WERI-Rb-1 (cell line): ENCODE data around the gene TLL2.

ENCODE experiments used
- DNase-seq: peaks from one replicate; pipeline ENCODE4 v3.0.0-alpha.2; 2020
- H3K27ac ChIP-seq: fragments of 250-450 bp; sonication (Bioruptor Pico); 2 replicates; pipeline ENCODE4 v1.5.1; 2020; ENCODE audit warnings: mild to moderate bottlenecking, moderate library complexity
- H3K27me3 ChIP-seq: fragments of 250-450 bp; sonication (Bioruptor Pico); 2 replicates; pipeline ENCODE4 v1.5.1; 2021; ENCODE audit warnings: mild to moderate bottlenecking, low read depth, moderate library complexity; ENCODE audit not compliant: insufficient read depth, severe bottlenecking
- H3K36me3 ChIP-seq: fragments of 250-450 bp; sonication (Bioruptor Pico); 2 replicates; pipeline ENCODE4 v1.5.1; 2020; ENCODE audit warnings: mild to moderate bottlenecking, moderate library complexity
- H3K4me3 ChIP-seq: 2 replicates; pipeline ENCODE4 v1.5.1; 2011; ENCODE audit warnings: low read depth, mild to moderate bottlenecking, control low read depth, low read length
- H3K9me3 ChIP-seq: fragments of 250-450 bp; sonication (Bioruptor Pico); 2 replicates; pipeline ENCODE4 v1.5.1; 2021; ENCODE audit warnings: mild to moderate bottlenecking, moderate library complexity; ENCODE audit not compliant: severe bottlenecking
- CTCF ChIP-seq: IDR thresholded peaks from 2 replicates; pipeline ENCODE4 v1.5.1; 2011; ENCODE audit warnings: low read depth, mild to moderate bottlenecking, control low read depth, inconsistent platforms, low read length

TLL2 gene

GRCh38 chr10:96446966-96447596 lies 66.6 kb downstream of the TLL2 start:
- no peak for TF ChIP-seq CTCF
- DNase-seq, result no peak
- Histone ChIP-seq H3K27ac (no peak overlapping the region), H3K36me3 (no peaks in the 10 kb centered on the region), H3K4me3 (no peak overlapping the region), H3K9me3 (peaks cover 2% of the 10 kb centered on the region), H3K27me3 (no peaks in the 10 kb centered on the region)

- Histone ChIP-seq H3K9me3 (peaks cover 13% of the 10 kb centered on the region), H3K4me3 (peak overlapping the region; percentile 10), H3K27ac (peak overlapping the region; percentile 88), H3K36me3 (no peaks in the 10 kb centered on the region), H3K27me3 (no peaks in the 10 kb centered on the region)
- DNase-seq, result peak; percentile 62
- no peak for TF ChIP-seq CTCF
Measured at GRCh38 chr10:96441987-96442643, 71.6 kb downstream of the TLL2 start.

- Histone ChIP-seq H3K4me3 (peak overlapping the region; percentile 10), H3K36me3 (no peaks in the 10 kb centered on the region), H3K27me3 (no peaks in the 10 kb centered on the region), H3K9me3 (peaks cover 13% of the 10 kb centered on the region), H3K27ac (peak overlapping the region; percentile 88)
- no peak for TF ChIP-seq CTCF
- peak; percentile 53 for DNase-seq
Measured at GRCh38 chr10:96441322-96441885, 72.3 kb downstream of the TLL2 start.

- Histone ChIP-seq H3K27me3 (no peaks in the 10 kb centered on the region), H3K27ac (peak overlapping the region; percentile 88), H3K4me3 (peak overlapping the region; percentile 10), H3K36me3 (no peaks in the 10 kb centered on the region), H3K9me3 (peaks cover 14% of the 10 kb centered on the region)
- DNase-seq, result peak; percentile 89
- TF ChIP-seq CTCF, result no peak
Measured at GRCh38 chr10:96440361-96441292, 73.1 kb downstream of the TLL2 start.

GRCh38 chr10:96439725-96440124 lies 74.0 kb downstream of the TLL2 start:
- Histone ChIP-seq H3K4me3 (no peak overlapping the region), H3K27me3 (no peaks in the 10 kb centered on the region), H3K27ac (peak overlapping the region; percentile 71), H3K36me3 (no peaks in the 10 kb centered on the region), H3K9me3 (peaks cover 15% of the 10 kb centered on the region)
- no peak for TF ChIP-seq CTCF
- no peak for DNase-seq
